ENCODE measurements around the gene CLDN10. TPM values are rescaled to one million over a fixed set of nuclear protein-coding genes. Genes with fewer than 3 reads are reported as not detected.

CLDN10 gene
- total RNA-seq, 1 donor = not detected

GRCh38 chr13:95547531-95548167 lies 4.9 kb upstream of the CLDN10 start:
- no peak for TF ChIP-seq CTCF (IDR thresholded peaks at IDR 0.05; ENCODE audit: insufficient read depth, low read depth, low read length)
- DNase-seq (ENCODE audit: low read depth) = no peak

GRCh38 chr13:95552208-95552538 lies 347 bp upstream of the CLDN10 start:
- no peak for TF ChIP-seq CTCF (IDR thresholded peaks at IDR 0.05; ENCODE audit: insufficient read depth, low read depth, low read length)
- H3K4me3 ChIP-seq (ENCODE audit: low read depth, low read length) = no peak overlapping the region
- no peak for DNase-seq (ENCODE audit: low read depth)

More at GRCh38 chr13:95547531-95548167, 4.9 kb upstream of the CLDN10 start:
- no peak overlapping the region for H3K4me3 ChIP-seq (ENCODE audit: low read depth, low read length)

GRCh38 chr13:95553581-95554385 lies 1.3 kb downstream of the CLDN10 start:
- no peak overlapping the region for H3K4me3 ChIP-seq (ENCODE audit: low read depth, low read length)
- no peak for TF ChIP-seq CTCF (IDR thresholded peaks at IDR 0.05; ENCODE audit: insufficient read depth, low read depth, low read length)
- peak; percentile 24 for DNase-seq (ENCODE audit: low read depth)

- H3K4me3 ChIP-seq (ENCODE audit: low read depth, low read length) = no peak overlapping the region
- no peak for TF ChIP-seq CTCF (IDR thresholded peaks at IDR 0.05; ENCODE audit: insufficient read depth, low read depth, low read length)
- DNase-seq (ENCODE audit: low read depth) = no peak
Observed at GRCh38 chr13:95557013-95557412, 4.5 kb downstream of the CLDN10 start.

- TF ChIP-seq CTCF (IDR thresholded peaks at IDR 0.05; ENCODE audit: insufficient read depth, low read depth, low read length) = no peak
- no peak overlapping the region for H3K4me3 ChIP-seq (ENCODE audit: low read depth, low read length)
- no peak for DNase-seq (ENCODE audit: low read depth)
Observed at GRCh38 chr13:95559100-95559499, 6.6 kb downstream of the CLDN10 start.

GRCh38 chr13:95560387-95560786 lies 7.9 kb downstream of the CLDN10 start:
- DNase-seq (ENCODE audit: low read depth) = no peak
- TF ChIP-seq CTCF (IDR thresholded peaks at IDR 0.05; ENCODE audit: insufficient read depth, low read depth, low read length) = no peak
- no peak overlapping the region for H3K4me3 ChIP-seq (ENCODE audit: low read depth, low read length)
